K562 (cell line): ENCODE results near the gene WWOX. TPM values are rescaled to one million over a fixed set of nuclear protein-coding genes. Genes with fewer than 3 reads are reported as not detected.

ENCODE experiments used
- ATAC-seq: fragments of 200-7000 bp; cut with Tn5 transposase; 3 replicates; pipeline ENCODE4 v1.9.1; 2020; ENCODE audit warnings: moderate library complexity
- BruUV-seq: library from RNA; stranded (reverse); fragments of 400-500 nt; replicated peaks from 2 replicates; lab custom pipeline; 2021; lab: Mats Ljungman, UMichigan
- CTCF ChIA-PET: fragments of 300-600 bp; formaldehyde crosslinking; extraction: SDS; loops from one replicate; lab custom pipeline; 2021; ENCODE audit warnings: low intra/inter-chr PET ratio; lab: Yijun Ruan, JAX
- POLR2A ChIA-PET: fragments of 300-600, 350-650 bp; sonication (Branson Sonifier 250); formaldehyde crosslinking; extraction: SDS; loops from one replicate; lab custom pipeline; 2021; ENCODE audit warnings: antibody characterized with exemption, inconsistent platforms; lab: Yijun Ruan, JAX
- DNase-seq, 4 experiments: peaks; one replicate each; pipeline versions ENCODE4 v3.0.0 to v3.0.0-alpha.2; 2011 to 2018; ENCODE audit warnings: low spot score in 3 of 4, mixed read lengths in 3 of 4; ENCODE audit errors: extremely low read depth in 1 of 4
- FAIRE-seq: peaks from 2 replicates; lab custom pipeline; 2011; peaks lifted over from hg19 to GRCh38; lab: Jason Lieb, UNC
- H2AFZ ChIP-seq: 2 replicates; pipeline ENCODE4 v1.6.0; 2011; ENCODE audit warnings: low read depth, low read length, control low read depth, inconsistent platforms
- H3K27ac ChIP-seq: fragments of 200-600 bp; 3 replicates; pipeline ENCODE4 v1.8.0; 2011; ENCODE audit warnings: low read depth, mild to moderate bottlenecking, control low read depth, inconsistent platforms, low read length, moderate library complexity, mixed read lengths; ENCODE audit errors: extremely low read depth
- H3K27me3 ChIP-seq, 2 experiments: fragments of 300-600 bp in 1 of 2; 2 replicates in 1 of 2; 3 replicates in 1 of 2; pipeline versions ENCODE4 v1.6.0 to v1.8.0; 2011; ENCODE audit warnings: inconsistent platforms in 2 of 2, low read length in 2 of 2, mild to moderate bottlenecking in 1 of 2, mixed read lengths in 1 of 2, moderate library complexity in 1 of 2; ENCODE audit not compliant: control insufficient read depth in 2 of 2, insufficient read depth in 2 of 2
- H3K36me3 ChIP-seq: fragments of 300-600 bp; 3 replicates; pipeline ENCODE4 v1.8.0; 2011; ENCODE audit warnings: mild to moderate bottlenecking, low read length, inconsistent platforms; ENCODE audit not compliant: control insufficient read depth, insufficient read depth
- H3K4me1 ChIP-seq, 2 experiments: fragments of 200-600 bp in 1 of 2; replicated peaks in 1 of 2; 2 replicates in 1 of 2; 3 replicates in 1 of 2; pipeline versions ENCODE4 v1.5.1 to v1.8.0; 2011; ENCODE audit warnings: inconsistent platforms in 2 of 2, low read length in 2 of 2, mild to moderate bottlenecking in 1 of 2, mixed read lengths in 1 of 2, moderate library complexity in 1 of 2; ENCODE audit not compliant: control insufficient read depth in 2 of 2, insufficient read depth in 2 of 2
- H3K4me2 ChIP-seq: 2 replicates; pipeline ENCODE4 v1.6.1; 2011; ENCODE audit warnings: low read length, control low read depth, inconsistent platforms, mixed read lengths; ENCODE audit not compliant: insufficient read depth
- H3K4me3 ChIP-seq: fragments of 200-600 bp; sonication (generic), shearing (Covaris generic); 2 replicates; pipeline ENCODE4 v1.5.1; 2016; ENCODE audit warnings: control low read depth, inconsistent platforms
- H3K79me2 ChIP-seq: fragments of 200-600 bp; 3 replicates; pipeline ENCODE4 v1.8.0; 2011; ENCODE audit warnings: low read length, inconsistent platforms; ENCODE audit not compliant: control insufficient read depth, insufficient read depth
- H3K9ac ChIP-seq, 2 experiments: 2 replicates each; pipeline versions ENCODE4 v1.6.0 to v1.6.1; 2011; ENCODE audit warnings: low read depth in 2 of 2, low read length in 2 of 2, control low read depth in 1 of 2, inconsistent platforms in 1 of 2, mild to moderate bottlenecking in 1 of 2, mixed read lengths in 1 of 2; ENCODE audit not compliant: insufficient read depth in 1 of 2
- H3K9me1 ChIP-seq: one replicate; pipeline ENCODE4 v1.6.0; 2011; ENCODE audit warnings: inconsistent platforms, mild to moderate bottlenecking, low read length, moderate library complexity; ENCODE audit not compliant: control insufficient read depth, insufficient read depth
- H3K9me3 ChIP-seq: replicated peaks from 2 replicates; pipeline ENCODE4 v1.5.1; 2011; ENCODE audit warnings: low read depth, low read length, inconsistent platforms; ENCODE audit not compliant: control insufficient read depth, insufficient read depth
- H4K20me1 ChIP-seq: replicated peaks from 2 replicates; pipeline ENCODE4 v1.6.1; 2011; ENCODE audit warnings: low read length, inconsistent platforms, mixed read lengths; ENCODE audit not compliant: control insufficient read depth, insufficient read depth
- CXXC5 ChIP-seq: fragments of 250-450 bp; sonication (Bioruptor Pico); IDR thresholded peaks from 2 replicates; pipeline ENCODE4 v1.8.0; 2022; ENCODE audit warnings: inconsistent platforms, mild to moderate bottlenecking, moderate library complexity
- DIDO1 ChIP-seq: fragments of 450-650 bp; IDR thresholded peaks from 2 replicates; pipeline ENCODE4 v1.6.1; 2016; ENCODE audit warnings: low read depth, missing biosample characterization, missing genetic modification characterization
- PML ChIP-seq: IDR thresholded peaks from 2 replicates; pipeline ENCODE4 v1.6.1; 2012; ENCODE audit warnings: low read length, inconsistent platforms
- RUNX1 ChIP-seq: sonication (generic); IDR thresholded peaks from 2 replicates; pipeline ENCODE4 v1.6.1; 2016; ENCODE audit warnings: antibody characterized with exemption, low read depth
- SOX6 ChIP-seq: fragments of 450-650 bp; IDR thresholded peaks from 2 replicates; pipeline ENCODE4 v1.6.1; 2014; ENCODE audit warnings: mild to moderate bottlenecking
- SRSF1 ChIP-seq: fragments of 200-400 bp; formaldehyde crosslinking; IDR thresholded peaks from 2 replicates; pipeline ENCODE4 v1.6.1; 2017; ENCODE audit warnings: mild to moderate bottlenecking, low read depth, low read length, moderate library complexity
- ZBTB12 ChIP-seq: fragments of 250-450 bp; sonication (Bioruptor Pico); IDR thresholded peaks from 2 replicates; pipeline ENCODE4 v1.4.0; 2020
- ZNF395 ChIP-seq: fragments of 200-800 bp; sonication (Bioruptor generic); IDR thresholded peaks from 2 replicates; pipeline ENCODE4 v1.6.1; 2017; ENCODE audit warnings: missing genetic modification characterization, missing compliant biosample characterization
- ZNF584 ChIP-seq: fragments of 200-800 bp; sonication (Bioruptor generic); IDR thresholded peaks from 2 replicates; pipeline ENCODE4 v1.6.1; 2016; ENCODE audit warnings: low read depth, mild to moderate bottlenecking, missing genetic modification characterization, missing compliant biosample characterization
- ZNF609 ChIP-seq: sonication (generic); formaldehyde crosslinking; IDR thresholded peaks from 2 replicates; pipeline ENCODE4 v1.8.1; 2023; ENCODE audit warnings: missing genetic modification reagents, mild to moderate bottlenecking, borderline replicate concordance
- ZNF696 ChIP-seq: fragments of 250-450 bp; sonication (Bioruptor Pico); conservative IDR thresholded peaks from 2 replicates; pipeline ENCODE4 v1.4.0; 2020; ENCODE audit warnings: mild to moderate bottlenecking, moderate library complexity
- ZNF740 ChIP-seq, 3 experiments: fragments of 200-800 bp in 1 of 3; sonication (Bioruptor generic) in 1 of 3; sonication (generic) in 1 of 3; formaldehyde crosslinking in 1 of 3; IDR thresholded peaks; 2 replicates each; pipeline versions ENCODE4 v1.6.1 to v1.8.0; 2016 to 2022; ENCODE audit warnings: mild to moderate bottlenecking in 2 of 3, missing compliant biosample characterization in 2 of 3, missing genetic modification characterization in 2 of 3, missing genetic modification reagents in 1 of 3
- WGBS: fragments of 100-300 bp; shearing (Covaris generic); methylation state at CpG from one replicate; pipeline ENCODE4 v1.1.6; 2016; ENCODE audit warnings: low coverage, mixed read lengths; ENCODE audit not compliant: insufficient coverage; ENCODE audit errors: missing lambda C conversion rate; 5-methylcytosine and 5-hydroxymethylcytosine counted together
- in situ Hi-C: fragments of 300-500 bp; cut with MboI; formaldehyde crosslinking; loops from 4 replicates; pipeline ENCODE4 v1.15.0; 2018; ENCODE audit warnings: inconsistent platforms, mixed read lengths
- intact Hi-C: fragments of 100-400 bp; cut with micrococcal nuclease; formaldehyde crosslinking; loops from 2 replicates; pipeline ENCODE4 v1.14.2; 2022
- polyA plus RNA-seq, 8 experiments: library from polyadenylated mRNA; depleted of rRNA in 4 of 8; stranded (reverse) in 5 of 8; unstranded in 3 of 8; fragments of >200 nt; fragmentation: Nextera tagmentation in 2 of 8; fragmentation: Illumina TruSeq in 1 of 8; extraction: Ambion mirVana in 2 of 8; extraction: Trizol in 1 of 8; gene quantifications; 2 replicates each; pipeline versions ENCODE4 v1.2.1 to v1.2.3, GENCODE V29; 2011 to 2014; ENCODE audit warnings: inconsistent platforms in 1 of 8, missing spikeins in 1 of 8
- total RNA-seq, 7 experiments: library from RNA; depleted of rRNA in 6 of 7; stranded (reverse); fragments of >200 nt in 6 of 7; fragmentation: Illumina TruSeq in 2 of 7; extraction: Trizol in 2 of 7; gene quantifications; 2 replicates each; pipeline versions ENCODE4 v1.2.1 to v1.2.3, GENCODE V29; 2011 to 2021; ENCODE audit warnings: low replicate concordance in 1 of 7

WWOX gene
- total and polyA plus RNA-seq, 9 of the 15 experiments (the other 6 are each of a cell fraction or from before 2014, with no cell fraction given), result 1.6 to 22.7 (median 8.1) TPM

- H3K4me2 ChIP-seq, result no peak overlapping the region
- no peak for FAIRE-seq
- no peak overlapping the region for H3K27ac ChIP-seq
- ATAC-seq, result no peak
- peaks cover 0 to 6% of the 10 kb centered on the region in 2 experiments; a peak in 2 of 5 replicates for H3K27me3 ChIP-seq
- H3K4me3 ChIP-seq, result no peak overlapping the region
- no peaks in the 10 kb centered on the region for H3K9me1 ChIP-seq
- no TSS peak for BruUV-seq
- no peak overlapping the region for H3K9ac ChIP-seq
- DNase-seq, result no peak
- ChIA-PET POLR2A (no interaction called here), CTCF (no interaction called here)
- H3K79me2 ChIP-seq, result no peaks in the 10 kb centered on the region
- no peaks in the 10 kb centered on the region; the same call in 1 of the 2 replicates for H4K20me1 ChIP-seq
- H3K9me3 ChIP-seq, result no peaks in the 10 kb centered on the region
- no peaks in the 10 kb centered on the region for H3K36me3 ChIP-seq
- no peaks in the 10 kb centered on the region for H3K4me1 ChIP-seq
- in situ Hi-C loops, result no loop called here
- no peak overlapping the region for H2AFZ ChIP-seq
- intact Hi-C loops, result loop anchor here (10.0 kb wide), 2 partner anchors 234 to 556 kb away; no protein-coding TSS in a partner anchor
- 4% methylated on average over 3 of the region's 3 CpGs for WGBS
- no peak for TF ChIP-seq DIDO1
- TF ChIP-seq ZNF740 (CRISPR knock-in tag; IDR thresholded peaks at IDR 0.05), result no peak
- no peak for TF ChIP-seq ZNF740 (tag; IDR thresholded peaks at IDR 0.05)
- no peak for TF ChIP-seq ZNF584 (CRISPR knock-in tag)
- TF ChIP-seq SOX6, result no peak
- TF ChIP-seq CXXC5, result no peak
- no peak for TF ChIP-seq ZNF609 (CRISPR knock-in tag)
- TF ChIP-seq ZNF395 (CRISPR knock-in tag), result no peak
- no peak for TF ChIP-seq SRSF1
- TF ChIP-seq PML, result no peak
- no peak for TF ChIP-seq ZNF696 (CRISPR knock-in tag)
- TF ChIP-seq ZBTB12 (CRISPR knock-in tag), result no peak
- TF ChIP-seq RUNX1, result no peak
Observed at GRCh38 chr16:78230832-78231231, 131.4 kb downstream of the WWOX start.
